Measurements from ENCODE around the gene MAP6. TPM values are rescaled to one million over a fixed set of nuclear protein-coding genes. Genes with fewer than 3 reads are reported as not detected.

Gene MAP6
- total and polyA plus RNA-seq, 10 of the 15 experiments (the other 5 are each of a cell fraction or from before 2014, with no cell fraction given) = 0.06 to 0.19 (median 0.11) TPM; not detected in 5

DNA sequence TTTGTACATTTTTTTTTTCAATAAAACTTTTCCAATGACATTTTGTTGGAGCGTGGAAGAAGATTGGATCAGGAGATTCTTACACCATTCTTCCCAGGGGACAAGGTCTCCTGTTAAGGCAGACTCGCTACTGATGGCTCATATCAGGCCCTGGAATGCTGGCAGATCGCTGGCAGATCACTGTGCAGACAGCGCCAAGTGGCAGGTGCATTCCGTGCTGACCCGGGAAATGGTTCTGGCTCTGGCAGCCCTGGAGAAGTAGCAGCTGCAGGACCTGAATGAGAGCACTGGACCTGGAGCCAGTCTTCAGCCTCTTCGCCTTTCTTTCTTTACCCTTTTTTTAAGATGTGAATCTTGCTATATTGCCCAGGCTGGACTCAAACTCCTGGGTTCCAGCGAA, 96.1 kb downstream of the MAP6 start:
- no TSS peak for BruUV-seq (replicated peaks)
- WGBS (ENCODE audit: insufficient coverage, insufficient replicate concordance, low lambda C conversion rate, missing lambda C conversion rate) = 64% methylated on average over 8 of the region's 8 CpGs
- TF ChIP-seq SMC3 (IDR thresholded peaks at IDR 0.05; ENCODE audit: borderline replicate concordance, low read length) (no peak), ZNF217 (IDR thresholded peaks at IDR 0.05) (no peak)
- Histone ChIP-seq H3K9me3 (replicated peaks; ENCODE audit: control insufficient read depth, insufficient read depth, low read length) (no peaks in the 10 kb centered on the region), H4K20me1 (ENCODE audit: control insufficient read depth, insufficient read depth) (no peaks in the 10 kb centered on the region), H3K79me2 (ENCODE audit: control insufficient read depth, insufficient read depth, low read length) (no peaks in the 10 kb centered on the region), H3K4me1 (ENCODE audit: control insufficient read depth, insufficient read depth, low read length) (peaks cover 4% of the 10 kb centered on the region; the same call in 1 of the 2 replicates), H3K36me3 (ENCODE audit: control insufficient read depth in 2 of 2, insufficient read depth in 2 of 2, low read length in 1 of 2) (peaks cover 0 to 9% of the 10 kb centered on the region in 2 experiments; a peak in 3 of 4 replicates), H3K27me3 (replicated peaks in 1 of 2; ENCODE audit: control insufficient read depth in 2 of 2, insufficient read depth in 2 of 2, low read length in 1 of 2) (no peaks in the 10 kb centered on the region), H3K9ac (ENCODE audit: control insufficient read depth, insufficient read depth, low read length) (no peak overlapping the region), H3K4me3 (no peak overlapping the region), H3K27ac (ENCODE audit: control insufficient read depth, insufficient read depth) (no peak overlapping the region), H3K4me2 (ENCODE audit: control insufficient read depth, insufficient read depth) (no peak overlapping the region), H2AFZ (ENCODE audit: control insufficient read depth, low read depth, low read length) (no peak overlapping the region)
- DNase-seq (ENCODE audit: low read depth, low spot score) = no peak
- ChIA-PET RAD21 (ENCODE audit: unreplicated experiment) (no interaction called here), CTCF (interaction anchor here (1.6 to 1.8 kb wide), 2 partner anchors 10 to 26 kb away, joined by 4 to 7 read pairs; no protein-coding TSS in a partner anchor), SMC1A (ENCODE audit: uncharacterized antibody, unreplicated experiment) (no interaction called here), POLR2A (no interaction called here)
- ATAC-seq = no peak
- no peak for FAIRE-seq
- intact Hi-C loops (cut with micrococcal nuclease; ENCODE audit: unreplicated experiment) (no loop called here), in situ Hi-C loops (cut with MboI) (no loop called here)

DNA sequence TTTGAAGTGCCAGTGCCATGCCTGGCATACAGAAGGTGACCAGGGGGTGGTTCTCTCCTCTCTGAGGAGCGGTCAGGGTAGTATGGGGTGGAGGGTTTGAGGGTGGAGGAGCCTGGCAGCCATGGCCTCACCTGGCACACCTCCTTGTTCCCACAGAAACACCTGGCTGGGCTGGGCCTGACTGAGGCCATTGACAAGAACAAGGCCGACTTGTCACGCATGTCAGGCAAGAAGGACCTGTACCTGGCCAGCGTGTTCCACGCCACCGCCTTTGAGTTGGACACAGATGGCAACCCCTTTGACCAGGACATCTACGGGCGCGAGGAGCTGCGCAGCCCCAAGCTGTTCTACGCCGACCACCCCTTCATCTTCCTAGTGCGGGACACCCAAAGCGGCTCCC, 97.2 kb downstream of the MAP6 start:
- ChIA-PET SMC1A (ENCODE audit: uncharacterized antibody, unreplicated experiment) (interaction anchor here (1.2 kb wide), 1 partner anchor 11 kb away, joined by 4 read pairs; no protein-coding TSS in a partner anchor), RAD21 (ENCODE audit: unreplicated experiment) (interaction anchor here (0.8 kb wide), 1 partner anchor 9 kb away, joined by 3 read pairs; no protein-coding TSS in a partner anchor), POLR2A (no interaction called here), CTCF (interaction anchor here (0.5 kb wide), 1 partner anchor 131 kb away, joined by 3 read pairs; no protein-coding TSS in a partner anchor)
- WGBS (ENCODE audit: insufficient coverage, insufficient replicate concordance, low lambda C conversion rate, missing lambda C conversion rate) = 92% methylated on average over 14 of the region's 14 CpGs
- no peaks in the 10 kb centered on the region for H3K27me3 ChIP-seq (replicated peaks in 1 of 2; ENCODE audit: control insufficient read depth in 2 of 2, insufficient read depth in 2 of 2, low read length in 1 of 2)
- in situ Hi-C loops (cut with MboI) (no loop called here), intact Hi-C loops (cut with micrococcal nuclease; ENCODE audit: unreplicated experiment) (no loop called here)
- DNase-seq (ENCODE audit: low read depth, low spot score) = no peak
- no peaks in the 10 kb centered on the region for H3K79me2 ChIP-seq (ENCODE audit: control insufficient read depth, insufficient read depth, low read length)
- H3K27ac ChIP-seq (ENCODE audit: control insufficient read depth, insufficient read depth) = no peak overlapping the region
- FAIRE-seq = no peak
- H3K36me3 ChIP-seq (ENCODE audit: control insufficient read depth in 2 of 2, insufficient read depth in 2 of 2, low read length in 1 of 2) = peaks cover 2 to 12% of the 10 kb centered on the region in 2 experiments; a peak in 3 of 4 replicates
- peaks cover 4% of the 10 kb centered on the region; the same call in 1 of the 2 replicates for H3K4me1 ChIP-seq (ENCODE audit: control insufficient read depth, insufficient read depth, low read length)
- no peaks in the 10 kb centered on the region for H3K9me3 ChIP-seq (replicated peaks; ENCODE audit: control insufficient read depth, insufficient read depth, low read length)
- H2AFZ ChIP-seq (ENCODE audit: control insufficient read depth, low read depth, low read length) = no peak overlapping the region
- no peak overlapping the region for H3K9ac ChIP-seq (ENCODE audit: control insufficient read depth, insufficient read depth, low read length)
- no peak overlapping the region for H3K4me3 ChIP-seq
- ATAC-seq = no peak
- no peaks in the 10 kb centered on the region for H4K20me1 ChIP-seq (ENCODE audit: control insufficient read depth, insufficient read depth)
- no TSS peak for BruUV-seq (replicated peaks)
- no peak overlapping the region for H3K4me2 ChIP-seq (ENCODE audit: control insufficient read depth, insufficient read depth)
- TF ChIP-seq, protein P1, sequence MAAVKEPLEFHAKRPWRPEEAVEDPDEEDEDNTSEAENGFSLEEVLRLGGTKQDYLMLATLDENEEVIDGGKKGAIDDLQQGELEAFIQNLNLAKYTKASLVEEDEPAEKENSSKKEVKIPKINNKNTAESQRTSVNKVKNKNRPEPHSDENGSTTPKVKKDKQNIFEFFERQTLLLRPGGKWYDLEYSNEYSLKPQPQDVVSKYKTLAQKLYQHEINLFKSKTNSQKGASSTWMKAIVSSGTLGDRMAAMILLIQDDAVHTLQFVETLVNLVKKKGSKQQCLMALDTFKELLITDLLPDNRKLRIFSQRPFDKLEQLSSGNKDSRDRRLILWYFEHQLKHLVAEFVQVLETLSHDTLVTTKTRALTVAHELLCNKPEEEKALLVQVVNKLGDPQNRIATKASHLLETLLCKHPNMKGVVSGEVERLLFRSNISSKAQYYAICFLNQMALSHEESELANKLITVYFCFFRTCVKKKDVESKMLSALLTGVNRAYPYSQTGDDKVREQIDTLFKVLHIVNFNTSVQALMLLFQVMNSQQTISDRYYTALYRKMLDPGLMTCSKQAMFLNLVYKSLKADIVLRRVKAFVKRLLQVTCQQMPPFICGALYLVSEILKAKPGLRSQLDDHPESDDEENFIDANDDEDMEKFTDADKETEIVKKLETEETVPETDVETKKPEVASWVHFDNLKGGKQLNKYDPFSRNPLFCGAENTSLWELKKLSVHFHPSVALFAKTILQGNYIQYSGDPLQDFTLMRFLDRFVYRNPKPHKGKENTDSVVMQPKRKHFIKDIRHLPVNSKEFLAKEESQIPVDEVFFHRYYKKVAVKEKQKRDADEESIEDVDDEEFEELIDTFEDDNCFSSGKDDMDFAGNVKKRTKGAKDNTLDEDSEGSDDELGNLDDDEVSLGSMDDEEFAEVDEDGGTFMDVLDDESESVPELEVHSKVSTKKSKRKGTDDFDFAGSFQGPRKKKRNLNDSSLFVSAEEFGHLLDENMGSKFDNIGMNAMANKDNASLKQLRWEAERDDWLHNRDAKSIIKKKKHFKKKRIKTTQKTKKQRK (IDR thresholded peaks at IDR 0.05; ENCODE audit: low read depth, low read length) = no peak
- TF ChIP-seq MEF2B (IDR thresholded peaks at IDR 0.05; ENCODE audit: partially characterized antibody, poor library complexity, severe bottlenecking) (no peak), TCF12 (IDR thresholded peaks at IDR 0.05; ENCODE audit: low read depth, low read length) (no peak), MTA3 (IDR thresholded peaks at IDR 0.05; ENCODE audit: borderline replicate concordance, low read length) (no peak), TCF3 (IDR thresholded peaks at IDR 0.05; ENCODE audit: borderline replicate concordance, insufficient read depth, low read depth, low read length) (no peak), SREBF2 (IDR thresholded peaks at IDR 0.05; ENCODE audit: low read length) (no peak), LARP7 (IDR thresholded peaks at IDR 0.05) (no peak), POLR2A (IDR thresholded peaks at IDR 0.05; ENCODE audit: low read depth, low read length) (no peak), POU2F2 (IDR thresholded peaks at IDR 0.05; ENCODE audit: borderline replicate concordance, low read depth, low read length) (no peak), WRNIP1 (IDR thresholded peaks at IDR 0.05; ENCODE audit: borderline replicate concordance, low read depth, low read length) (no peak), BACH1 (IDR thresholded peaks at IDR 0.05; ENCODE audit: borderline replicate concordance) (no peak), ASH2L (IDR thresholded peaks at IDR 0.05; ENCODE audit: borderline replicate concordance, low read depth) (no peak), HDAC6 (IDR thresholded peaks at IDR 0.05; ENCODE audit: unreplicated experiment) (no peak), HDAC2 (IDR thresholded peaks at IDR 0.05) (no peak)
- TF ChIP-seq, protein P2, sequence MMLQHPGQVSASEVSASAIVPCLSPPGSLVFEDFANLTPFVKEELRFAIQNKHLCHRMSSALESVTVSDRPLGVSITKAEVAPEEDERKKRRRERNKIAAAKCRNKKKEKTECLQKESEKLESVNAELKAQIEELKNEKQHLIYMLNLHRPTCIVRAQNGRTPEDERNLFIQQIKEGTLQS (IDR thresholded peaks at IDR 0.05; ENCODE audit: borderline replicate concordance, extremely low read depth, low read depth, low read length) = no peak

All from GM12878 (cell line).